Spleen (tissue), 11 donors: ENCODE measurements around the gene TFB2M. TPM values are rescaled to one million over a fixed set of nuclear protein-coding genes. Genes with fewer than 3 reads are reported as not detected.

Experiments
- DNase-seq: peaks from one replicate; pipeline ENCODE4 v3.0.0-alpha.2; 2020
- H3K27ac ChIP-seq, 8 donors: fragments of 200-600 bp; sonication (generic) in 7 of 8; 1 replicate in 4 of 8; 2 replicates in 4 of 8; pipeline versions ENCODE4 v1.5.0 to v1.8.0; 2016 to 2021; ENCODE audit warnings: inconsistent platforms in 4 of 8, mild to moderate bottlenecking in 4 of 8, moderate library complexity in 1 of 8
- H3K27me3 ChIP-seq, 7 donors: fragments of 200-600 bp; sonication (generic) in 6 of 7; replicated peaks in 1 of 7; 1 replicate in 4 of 7; 2 replicates in 3 of 7; pipeline versions ENCODE4 v1.5.0 to v1.8.0; 2016 to 2021; ENCODE audit warnings: inconsistent platforms in 3 of 7, mild to moderate bottlenecking in 1 of 7
- H3K36me3 ChIP-seq, 6 donors: fragments of 200-600 bp; sonication (generic) in 5 of 6; 1 replicate in 4 of 6; 2 replicates in 2 of 6; pipeline versions ENCODE4 v1.5.0 to v1.8.0; 2016 to 2021; ENCODE audit warnings: inconsistent platforms in 2 of 6
- H3K4me1 ChIP-seq, 6 donors: fragments of 200-600 bp; sonication (generic) in 5 of 6; 1 replicate in 3 of 6; 2 replicates in 3 of 6; pipeline versions ENCODE4 v1.5.0 to v1.8.0; 2016 to 2021; ENCODE audit warnings: inconsistent platforms in 3 of 6
- H3K4me3 ChIP-seq, 8 donors: fragments of 200-600 bp; sonication (generic) in 7 of 8; 1 replicate in 4 of 8; 2 replicates in 4 of 8; pipeline versions ENCODE4 v1.5.0 to v1.8.0; 2016 to 2021; ENCODE audit warnings: inconsistent platforms in 4 of 8, mild to moderate bottlenecking in 4 of 8, moderate library complexity in 2 of 8
- H3K9me3 ChIP-seq, 8 donors: fragments of 200-600 bp; sonication (generic) in 7 of 8; 1 replicate in 4 of 8; 2 replicates in 4 of 8; pipeline versions ENCODE4 v1.5.0 to v1.8.0; 2016 to 2021; ENCODE audit warnings: inconsistent platforms in 4 of 8
- POLR2A ChIP-seq, 3 donors: fragments of 450-650 bp; IDR thresholded peaks; one replicate each; pipeline ENCODE4 v1.5.1; 2017; ENCODE audit warnings: antibody characterized with exemption in 3 of 3, mild to moderate bottlenecking in 1 of 3
- POLR2AphosphoS5 ChIP-seq, 3 donors: sonication (generic); formaldehyde crosslinking; IDR thresholded peaks; one replicate each; pipeline ENCODE4 v1.5.1; 2017; ENCODE audit warnings: antibody characterized with exemption in 3 of 3
- WGBS, 5 donors: extraction: QIAGEN DNeasy Blood & Tissue Kit in 3 of 5; methylation state at CpG; one replicate each; pipeline versions ENCODE4 v1.1.5 to v1.1.7; 2013 to 2018; 5-methylcytosine and 5-hydroxymethylcytosine counted together
- intact Hi-C: fragments of 100-400 bp; cut with DNase I; formaldehyde crosslinking; loops from one replicate; pipeline ENCODE4 v1.15.0; 2023; ENCODE audit warnings: low total_unique reads
- polyA plus RNA-seq, 3 donors: library from polyadenylated mRNA; stranded (reverse); fragments of 200-250 nt; gene quantifications; one replicate each; pipeline ENCODE4 v1.2.1, GENCODE V29; 2013
- total RNA-seq, 7 donors: library from RNA; depleted of rRNA in 3 of 7; stranded (reverse); fragments of >200 nt in 3 of 7; fragmentation: NEBNext Ultra II Directional in 4 of 7; extraction: Animal tissue kit (Norgen Biotek cat#: 25700) in 4 of 7; gene quantifications; one replicate each; pipeline versions ENCODE4 v1.1.0 to v1.2.1, GENCODE V29; 2016 to 2021
- TF ChIP-seq, protein P1 (sequence below), 11 experiments: fragments of 200-600 bp in 7 of 11; fragments of 450-650 bp in 4 of 11; sonication (generic) in 4 of 11; IDR thresholded peaks in 8 of 11; conservative IDR thresholded peaks in 3 of 11; 1 replicate in 7 of 11; 2 replicates in 4 of 11; pipeline versions ENCODE4 v1.4.0 to v1.8.0; 2016 to 2021; ENCODE audit warnings: antibody characterized with exemption in 11 of 11, inconsistent platforms in 4 of 11, mild to moderate bottlenecking in 1 of 11
- donor health status: healthy with polysubstance abuse.
- donor health status: DM: no; HTN: no; CAD: no; lungs with moderate emphysema.
- donor health status: DM: no; HTN: no; CAD: no.
- donor health status: Bipolar disorder and iron deficiency.
- donor health status: healthy.
- donor health status: DM: no; HTN: no; CAD: no.
- donor health status: DM: yes; HTN: yes; CAD: no.

TFB2M gene
- total and polyA plus RNA-seq, 10 donors: 7.2 to 11.9 (median 8.8) TPM

DNA sequence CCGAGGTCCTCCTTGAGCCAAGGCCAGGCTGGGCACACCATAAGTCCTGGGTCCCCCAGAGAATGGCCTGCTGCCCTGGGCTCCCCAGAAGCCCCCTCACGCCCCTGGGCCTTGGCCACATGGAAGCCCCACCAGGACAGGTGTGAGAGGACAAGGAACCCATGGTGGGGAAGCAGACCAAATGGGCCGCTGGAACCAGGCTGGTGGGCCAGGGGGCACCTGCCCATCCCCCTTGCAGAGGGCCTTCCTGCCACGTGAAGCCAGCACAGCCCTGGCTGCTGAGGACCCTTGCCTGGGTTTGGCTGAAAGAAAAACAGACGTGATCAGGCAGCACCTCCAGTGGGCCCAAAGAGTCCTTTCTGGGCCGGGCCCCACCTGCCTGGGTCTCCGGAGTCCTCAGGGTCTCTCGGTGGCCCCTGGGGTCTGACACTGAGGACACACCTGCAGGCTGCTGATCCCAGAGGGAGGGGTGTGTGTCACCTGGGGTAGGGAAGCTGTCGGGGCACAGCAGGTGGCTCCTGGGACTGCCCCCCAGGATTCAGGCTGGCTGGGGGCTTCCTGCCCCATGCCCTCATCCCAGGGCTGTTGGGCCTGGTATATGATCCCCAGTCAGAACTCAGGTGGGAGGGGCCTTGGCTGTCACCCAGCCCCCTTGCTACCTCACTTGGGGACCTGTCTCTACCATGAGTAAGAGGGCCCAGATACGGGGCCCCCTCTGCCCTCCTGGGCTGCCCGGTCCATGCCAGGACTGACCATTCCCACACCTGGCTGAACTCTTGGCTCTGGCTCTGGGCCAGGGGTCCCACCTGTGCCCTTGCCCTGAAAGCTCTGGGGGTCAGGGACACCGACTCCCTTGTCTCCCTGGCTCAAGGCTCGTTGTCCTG, 55.7 kb downstream of the TFB2M start:
- H3K27me3 ChIP-seq: no peaks in the 10 kb centered on the region
- no peaks in the 10 kb centered on the region for H3K36me3 ChIP-seq
- H3K4me1 ChIP-seq: peaks cover 4 to 21% (median 15%) of the 10 kb centered on the region in 6 donors
- no peak for TF ChIP-seq POLR2AphosphoS5 (IDR thresholded peaks at IDR 0.05)
- TF ChIP-seq, protein P1, sequence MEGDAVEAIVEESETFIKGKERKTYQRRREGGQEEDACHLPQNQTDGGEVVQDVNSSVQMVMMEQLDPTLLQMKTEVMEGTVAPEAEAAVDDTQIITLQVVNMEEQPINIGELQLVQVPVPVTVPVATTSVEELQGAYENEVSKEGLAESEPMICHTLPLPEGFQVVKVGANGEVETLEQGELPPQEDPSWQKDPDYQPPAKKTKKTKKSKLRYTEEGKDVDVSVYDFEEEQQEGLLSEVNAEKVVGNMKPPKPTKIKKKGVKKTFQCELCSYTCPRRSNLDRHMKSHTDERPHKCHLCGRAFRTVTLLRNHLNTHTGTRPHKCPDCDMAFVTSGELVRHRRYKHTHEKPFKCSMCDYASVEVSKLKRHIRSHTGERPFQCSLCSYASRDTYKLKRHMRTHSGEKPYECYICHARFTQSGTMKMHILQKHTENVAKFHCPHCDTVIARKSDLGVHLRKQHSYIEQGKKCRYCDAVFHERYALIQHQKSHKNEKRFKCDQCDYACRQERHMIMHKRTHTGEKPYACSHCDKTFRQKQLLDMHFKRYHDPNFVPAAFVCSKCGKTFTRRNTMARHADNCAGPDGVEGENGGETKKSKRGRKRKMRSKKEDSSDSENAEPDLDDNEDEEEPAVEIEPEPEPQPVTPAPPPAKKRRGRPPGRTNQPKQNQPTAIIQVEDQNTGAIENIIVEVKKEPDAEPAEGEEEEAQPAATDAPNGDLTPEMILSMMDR (IDR thresholded peaks at IDR 0.05 in 8 of 11, conservative IDR thresholded peaks at IDR 0.05 in 3 of 11): no peak
- no peak for TF ChIP-seq POLR2A (IDR thresholded peaks at IDR 0.05)
- intact Hi-C loops: no loop called here
- no peak for DNase-seq
- H3K4me3 ChIP-seq: no peak overlapping the region
- WGBS, 5 donors: 81 to 93% (median 87%) methylated on average over 6 to 13 of the region's 13 CpGs
- no peak overlapping the region for H3K27ac ChIP-seq
- peaks cover under 1 to 25% (median 19%) of the 10 kb centered on the region in 8 donors for H3K9me3 ChIP-seq

DNA sequence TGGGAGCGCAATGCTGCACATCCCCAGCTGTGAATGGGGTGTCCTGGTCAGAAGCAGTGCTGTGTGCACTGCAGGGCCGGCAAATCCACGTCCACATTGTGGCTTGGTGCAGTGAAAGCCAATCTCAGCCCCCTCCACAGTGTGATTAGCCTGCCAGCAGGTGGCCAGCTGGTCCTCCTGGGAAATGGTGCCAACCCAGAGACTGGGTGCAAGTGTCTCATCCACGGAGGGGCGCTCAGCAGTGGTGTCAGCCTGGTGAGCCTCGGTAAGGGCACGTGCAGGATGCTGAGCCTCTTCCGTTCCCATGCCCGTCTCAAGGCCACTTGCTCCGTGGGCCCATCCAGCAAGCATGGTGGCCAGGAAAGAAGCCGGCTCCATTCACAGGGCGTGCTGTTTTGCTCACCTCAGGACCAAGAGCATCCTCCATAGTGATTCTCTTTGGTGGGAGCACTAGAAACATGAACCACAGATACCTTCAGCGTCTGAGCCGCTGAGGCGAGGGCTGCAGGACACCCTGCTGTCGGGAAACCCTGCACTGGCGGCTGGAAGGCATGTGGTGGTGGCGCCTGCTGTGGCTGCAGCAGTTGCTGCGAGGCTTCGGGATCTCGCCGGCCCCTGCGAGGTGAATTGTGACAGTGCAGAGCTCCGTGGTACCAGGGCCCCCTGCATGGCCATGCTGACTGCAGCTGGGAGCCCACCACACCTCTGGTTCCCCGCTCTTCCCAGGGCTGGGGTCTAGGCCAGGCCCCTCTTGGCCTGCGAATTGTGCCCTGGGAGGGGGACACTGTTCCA, 57.0 kb downstream of the TFB2M start:
- WGBS, 5 donors: 88 to 93% (median 92%) methylated on average over 15 to 26 of the region's 26 CpGs
- DNase-seq: no peak

DNA sequence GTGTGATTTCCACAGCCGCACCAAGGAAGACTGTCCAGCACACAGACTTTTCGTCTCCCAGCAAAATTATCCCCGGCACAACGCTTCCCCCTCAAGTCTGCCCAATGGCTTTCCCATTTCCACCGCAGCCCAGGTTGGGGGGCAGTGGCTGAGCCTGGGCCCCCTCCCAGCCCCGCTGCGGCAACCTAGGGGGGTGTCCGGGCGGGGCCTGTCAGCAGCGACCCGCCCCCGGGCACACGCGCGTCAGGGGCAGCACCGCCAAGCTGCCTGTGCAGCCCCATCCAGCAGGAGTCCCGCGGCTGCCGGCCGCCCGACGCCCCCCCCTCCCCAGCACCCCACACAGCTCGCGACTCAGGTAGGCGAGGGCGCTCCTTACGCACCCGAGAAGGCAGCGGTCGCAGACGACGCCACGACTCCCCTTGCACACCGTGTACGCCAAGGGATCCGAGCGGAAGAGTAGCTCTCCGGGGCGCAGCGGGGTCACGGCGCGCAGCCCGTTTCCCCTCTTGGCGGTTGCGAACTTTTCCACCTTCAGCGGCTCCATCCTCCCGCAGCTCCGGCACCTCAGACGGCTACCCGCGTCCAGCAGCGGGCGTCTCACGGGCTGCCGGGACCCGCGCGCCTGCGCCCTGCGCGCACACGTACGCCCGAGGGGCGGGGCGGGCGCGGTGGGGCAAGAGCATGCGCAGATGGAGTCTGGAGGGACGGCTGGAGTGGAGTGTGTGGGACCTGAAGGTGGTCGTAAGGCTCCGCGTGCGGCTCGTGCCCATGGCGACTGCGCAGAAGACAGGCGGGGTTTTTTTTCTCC, 59.2 kb downstream of the TFB2M start, which contains the start of gene SMYD3:
Gene SMYD3 (minus strand): TSS at position 606 of the 808 bp plus-strand sequence.
- H3K4me3 ChIP-seq: peak within 1 kb of the TSS; percentile 59 to 96 (median 93)
- intact Hi-C loops: loop anchor here (10.0 kb wide), 1 partner anchor 248 kb away; no protein-coding TSS in a partner anchor
- no peaks in the 10 kb centered on the region for H3K27me3 ChIP-seq
- peak; percentile 94 for DNase-seq
- peaks cover 4 to 21% (median 15%) of the 10 kb centered on the region in 6 donors for H3K4me1 ChIP-seq
- WGBS, 5 donors: 0 to 1% (median 0%) methylated on average over 40 to 79 of the region's 79 CpGs
- no peaks in the 10 kb centered on the region for H3K36me3 ChIP-seq
- peak within 1 kb of the TSS in 7 of 8 donors; percentile 36 to 79 (median 68) for H3K27ac ChIP-seq
- peak; percentile 84 to 90 (median 86) for TF ChIP-seq POLR2AphosphoS5 (IDR thresholded peaks at IDR 0.05)
- TF ChIP-seq, protein P1 (IDR thresholded peaks at IDR 0.05 in 8 of 11, conservative IDR thresholded peaks at IDR 0.05 in 3 of 11): peak in 4 of 11 experiments; percentile 14 to 27 (median 25)
- no peak for TF ChIP-seq POLR2A (IDR thresholded peaks at IDR 0.05)
- H3K9me3 ChIP-seq: no peaks in the 10 kb centered on the region

More for the DNA sequence above, 57.0 kb downstream of the TFB2M start:
- intact Hi-C loops: loop anchor here (10.0 kb wide), 1 partner anchor 246 kb away; no protein-coding TSS in a partner anchor
- Histone ChIP-seq H3K9me3 (peaks cover 0 to 12% (median 6%) of the 10 kb centered on the region in 8 donors), H3K4me3 (no peak overlapping the region), H3K4me1 (peaks cover 4 to 21% (median 15%) of the 10 kb centered on the region in 6 donors), H3K27me3 (no peaks in the 10 kb centered on the region), H3K27ac (no peak overlapping the region), H3K36me3 (no peaks in the 10 kb centered on the region)
- TF ChIP-seq POLR2AphosphoS5 (IDR thresholded peaks at IDR 0.05): no peak
- TF ChIP-seq, protein P1 (IDR thresholded peaks at IDR 0.05 in 8 of 11, conservative IDR thresholded peaks at IDR 0.05 in 3 of 11): no peak
- TF ChIP-seq POLR2A (IDR thresholded peaks at IDR 0.05): no peak
